HCT116 (cell line): ENCODE results near the gene IFITM1.

Experiments
- ATF3 ChIP-seq: IDR thresholded peaks from 2 replicates; pipeline ENCODE4 v1.6.1; 2012
- CEBPB ChIP-seq: IDR thresholded peaks from 2 replicates; pipeline ENCODE4 v1.6.1; 2012; ENCODE audit warnings: low read depth
- CTCF ChIP-seq, 3 experiments: fragments of 200-600 bp in 1 of 3; sonication (generic) in 1 of 3; IDR thresholded peaks in 2 of 3; conservative IDR thresholded peaks in 1 of 3; 2 replicates each; pipeline ENCODE4 v1.5.1; 2012 to 2017; ENCODE audit warnings: low read depth in 2 of 3, low read length in 2 of 3, antibody characterized with exemption in 1 of 3, borderline replicate concordance in 1 of 3, control low read depth in 1 of 3, mild to moderate bottlenecking in 1 of 3, mixed read lengths in 1 of 3, mixed run types in 1 of 3, moderate library complexity in 1 of 3; ENCODE audit not compliant: insufficient read depth in 1 of 3
- EZH2 ChIP-seq: fragments of 200-600 bp; sonication (generic); IDR thresholded peaks from 2 replicates; pipeline ENCODE4 v1.6.1; 2017; ENCODE audit warnings: antibody characterized with exemption, mixed run types
- EZH2phosphoT487 ChIP-seq: fragments of 200-600 bp; IDR thresholded peaks from 2 replicates; pipeline ENCODE4 v1.6.1; 2018; ENCODE audit warnings: antibody characterized with exemption, borderline replicate concordance
- POLR2A ChIP-seq: IDR thresholded peaks from 2 replicates; pipeline ENCODE4 v1.7.0; 2011; ENCODE audit warnings: borderline replicate concordance; ENCODE audit not compliant: insufficient read depth, insufficient read length; ENCODE audit errors: extremely low read depth
- POLR2AphosphoS5 ChIP-seq: IDR thresholded peaks from 2 replicates; pipeline ENCODE4 v1.6.1; 2011; ENCODE audit warnings: mild to moderate bottlenecking, low read depth, low read length, moderate library complexity
- RAD21 ChIP-seq: IDR thresholded peaks from 2 replicates; pipeline ENCODE4 v1.6.1; 2012; ENCODE audit warnings: low read depth, mild to moderate bottlenecking
- REST ChIP-seq: IDR thresholded peaks from 2 replicates; pipeline ENCODE4 v1.6.1; 2012; ENCODE audit warnings: low read depth
- SP1 ChIP-seq: IDR thresholded peaks from 2 replicates; pipeline ENCODE4 v1.6.1; 2012; ENCODE audit warnings: low read depth
- YY1 ChIP-seq: IDR thresholded peaks from 2 replicates; pipeline ENCODE4 v1.6.1; 2011; ENCODE audit warnings: low read length, low read depth, moderate library complexity, mild to moderate bottlenecking; ENCODE audit not compliant: insufficient replicate concordance; ENCODE audit errors: extremely low read depth
- ZBTB33 ChIP-seq: IDR thresholded peaks from 2 replicates; pipeline ENCODE4 v1.6.1; 2011; ENCODE audit warnings: mild to moderate bottlenecking, low read length, moderate library complexity; ENCODE audit not compliant: insufficient replicate concordance; ENCODE audit errors: extremely low read depth
- ZNF274 ChIP-seq: fragments of 200-500 bp; sonication (Bioruptor generic); IDR thresholded peaks from 2 replicates; pipeline ENCODE4 v1.6.1; 2014; ENCODE audit warnings: mild to moderate bottlenecking, low read depth, low read length, inconsistent platforms

- TF ChIP-seq POLR2AphosphoS5: no peak
- TF ChIP-seq ATF3: no peak
- TF ChIP-seq RAD21: no peak
- TF ChIP-seq REST: no peak
- TF ChIP-seq YY1: no peak
- no peak for TF ChIP-seq CTCF (IDR thresholded peaks at IDR 0.05 in 2 of 3, conservative IDR thresholded peaks at IDR 0.05 in 1 of 3; ENCODE audit: borderline replicate concordance in 1 of 3, insufficient read depth in 1 of 3, low read depth in 2 of 3, low read length in 2 of 3)
- no peak for TF ChIP-seq ZNF274
- TF ChIP-seq ZBTB33: no peak
- TF ChIP-seq POLR2A: no peak
- TF ChIP-seq EZH2: no peak
- TF ChIP-seq EZH2phosphoT487: no peak
- TF ChIP-seq SP1: no peak
- no peak for TF ChIP-seq CEBPB
Measured at GRCh38 chr11:316031-316701, 2.3 kb downstream of the IFITM1 start.
